Fibroblast of skin of scalp (primary cell): ENCODE results near the gene GIMAP6.
"Not testable (repeated sequence)": the region's sequence is repeated elsewhere in the genome, so short reads cannot be mapped to it uniquely, and the experiment has no call there.

Experiments used
- DNase-seq: peaks from one replicate; pipeline ENCODE4 v3.0.0-alpha.2; 2013

Gene GIMAP6

DNA sequence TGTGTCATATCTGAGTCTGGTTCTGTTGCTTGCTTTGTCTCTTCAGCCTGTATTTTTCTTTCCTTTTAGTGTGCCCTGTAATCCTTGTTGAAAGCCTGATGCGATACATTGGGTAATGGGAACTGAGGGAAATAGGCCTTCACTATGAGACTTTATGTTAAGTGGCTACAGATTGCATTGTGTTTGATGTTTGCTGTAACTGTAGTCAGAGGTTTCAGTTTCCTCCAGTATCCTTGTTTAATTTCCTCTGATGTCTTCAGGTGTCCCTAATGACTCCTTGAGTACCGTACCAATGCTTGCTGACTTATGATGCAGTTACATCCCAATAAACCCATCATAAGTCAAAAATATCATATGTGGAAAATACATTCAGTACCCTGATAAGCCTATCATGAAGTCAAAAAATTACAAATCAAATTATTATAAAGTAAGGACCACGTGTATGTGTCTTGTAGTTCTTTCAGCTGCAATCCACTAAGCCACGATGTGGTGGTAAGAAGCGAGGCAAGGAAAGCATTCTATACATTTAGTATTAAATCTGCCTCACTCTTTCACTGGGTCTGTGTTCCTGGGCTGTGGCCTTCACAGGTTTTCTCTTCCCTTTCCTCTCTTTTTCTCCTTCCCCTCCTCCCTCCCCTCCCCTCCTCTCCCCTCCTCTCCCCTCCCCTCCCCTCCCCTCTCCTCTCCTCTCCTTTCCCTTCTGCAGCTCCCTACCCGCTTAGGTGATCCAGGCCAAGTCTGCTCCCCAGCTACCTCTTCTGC is 13.3 kb upstream of the GIMAP6 start:
- no peak for DNase-seq

DNA sequence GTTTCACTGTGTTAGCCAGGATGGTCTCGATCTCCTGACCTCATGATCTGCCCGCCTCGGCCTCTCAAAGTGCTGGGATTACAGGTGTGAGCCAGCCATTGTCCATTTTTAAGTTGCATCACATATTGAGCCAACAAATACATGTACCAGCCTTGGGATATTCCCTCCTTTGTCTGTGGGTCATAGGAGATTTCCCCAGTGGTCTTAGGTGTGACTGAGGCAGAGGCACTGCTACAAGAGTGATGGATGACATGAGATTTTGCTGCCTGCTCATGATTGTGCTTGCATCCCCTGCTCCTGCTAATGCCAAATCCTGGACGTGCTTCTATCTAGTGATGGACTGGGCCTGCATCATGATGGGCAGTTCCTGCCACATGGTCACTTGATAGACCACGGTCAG is 10.7 kb upstream of the GIMAP6 start:
- DNase-seq, result no peak

DNA sequence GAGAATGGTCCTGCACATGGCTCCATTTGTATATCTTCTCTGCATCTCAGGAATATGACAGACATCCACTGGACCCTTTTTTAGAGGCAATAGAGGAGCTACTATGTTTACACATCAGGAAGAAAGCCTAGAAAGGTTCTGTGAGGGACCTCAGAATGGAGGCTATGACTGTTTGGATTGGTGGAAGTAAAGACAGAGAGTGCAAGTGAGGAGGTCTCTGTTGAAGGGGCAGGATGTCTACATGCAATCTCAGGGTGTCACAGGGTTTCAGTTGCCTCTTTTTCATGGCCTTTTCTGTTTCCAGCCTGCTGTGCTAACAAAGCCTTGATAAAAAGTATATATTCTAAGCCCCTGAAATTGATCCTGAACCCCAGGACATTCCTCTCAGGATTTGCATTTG is 9.7 kb upstream of the GIMAP6 start:
- no peak for DNase-seq

DNA sequence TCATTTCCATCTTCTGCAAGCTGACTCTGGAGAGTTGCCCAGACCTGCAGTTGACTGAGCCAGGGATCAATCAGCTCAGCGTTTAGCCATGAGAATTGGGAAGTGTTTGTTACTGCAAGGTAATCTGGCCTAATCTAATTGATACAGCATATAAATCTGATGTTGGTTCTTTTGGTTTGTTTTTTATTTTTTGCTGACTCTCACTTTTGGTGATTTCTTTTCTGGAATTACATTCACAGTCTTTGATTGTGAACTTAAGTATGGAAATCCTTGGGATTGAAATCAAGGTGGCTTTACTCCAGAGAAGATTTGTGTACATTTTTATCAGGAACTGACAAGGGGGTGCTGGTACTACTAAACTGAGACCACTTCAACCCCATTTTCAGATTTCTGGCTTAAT is 1.7 kb upstream of the GIMAP6 start:
- DNase-seq, result no peak

DNA sequence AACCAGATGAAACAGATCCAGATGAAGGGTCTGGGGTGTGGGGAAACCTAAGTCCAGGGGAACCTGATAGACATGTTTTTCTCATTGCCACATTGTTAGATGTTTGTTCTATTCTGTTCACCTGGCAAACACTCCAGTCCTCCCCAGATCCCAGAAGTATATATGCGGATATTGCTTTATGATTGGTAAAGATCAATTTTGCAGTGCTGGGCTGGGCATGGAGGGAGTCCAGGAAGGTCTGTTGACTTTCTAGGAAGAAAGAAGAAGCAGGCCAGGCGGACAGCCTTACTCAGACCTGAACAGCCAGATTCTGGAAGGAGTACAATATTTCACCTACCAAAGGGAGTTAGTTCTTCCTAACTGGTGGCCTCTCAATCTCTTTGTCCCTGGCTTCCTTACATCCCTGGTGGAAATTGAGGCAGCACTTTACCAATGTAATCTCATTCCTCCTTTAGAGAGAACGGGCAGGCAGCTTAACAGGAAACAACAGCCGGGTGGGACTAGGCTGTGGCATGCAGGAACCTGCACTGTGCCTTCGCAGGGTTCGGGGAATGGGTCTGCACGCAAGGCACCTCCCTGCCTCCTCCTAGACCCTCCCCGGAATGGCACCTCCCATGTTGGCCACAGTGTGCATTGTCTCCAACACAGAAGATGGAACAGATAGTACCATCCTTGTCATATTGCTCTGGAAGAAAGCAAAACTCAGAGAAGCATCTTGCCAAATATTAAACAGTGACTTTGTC is 930 bp downstream of the GIMAP6 start:
- no peak for DNase-seq

DNA sequence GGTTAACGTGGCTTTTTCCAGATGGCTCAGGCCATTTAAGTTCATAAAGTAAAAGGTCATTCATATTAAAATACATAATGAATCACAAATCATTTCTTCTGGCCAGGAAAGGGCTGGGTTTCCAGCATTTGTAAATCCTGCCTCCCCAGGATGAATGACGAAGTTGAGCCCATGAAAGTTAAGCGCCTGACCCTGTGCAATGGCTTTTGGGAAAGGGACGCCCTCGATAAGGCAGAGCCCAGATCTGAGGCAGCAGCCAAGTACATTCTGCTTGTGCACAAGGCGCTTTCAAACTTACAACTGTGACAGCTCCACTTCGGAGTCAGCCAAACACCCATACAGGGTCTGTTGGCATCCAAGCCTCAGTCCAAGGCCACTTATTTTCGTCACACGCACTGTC is 2.8 kb downstream of the GIMAP6 start:
- DNase-seq, result no peak

DNA sequence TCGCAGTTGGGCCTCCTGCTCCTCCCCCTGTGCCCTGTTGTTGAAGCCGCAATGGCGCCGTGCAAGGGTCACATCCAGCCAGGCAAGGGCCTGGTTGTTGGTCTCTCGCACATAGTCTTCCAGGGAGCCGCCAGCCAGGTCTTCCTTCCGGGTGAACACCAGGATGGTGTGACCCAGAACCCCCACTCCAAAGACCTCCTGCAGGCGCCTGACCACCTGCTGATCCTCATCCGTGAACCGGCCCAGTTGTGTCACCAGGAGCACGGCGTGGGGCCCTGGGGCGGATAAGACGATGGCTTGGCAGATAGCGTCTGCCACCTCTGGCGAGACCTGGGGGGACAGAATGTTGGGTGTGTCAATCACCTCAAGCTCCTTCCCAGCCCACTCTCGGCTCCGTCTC is 4.2 kb downstream of the GIMAP6 start:
- no peak for DNase-seq

DNA sequence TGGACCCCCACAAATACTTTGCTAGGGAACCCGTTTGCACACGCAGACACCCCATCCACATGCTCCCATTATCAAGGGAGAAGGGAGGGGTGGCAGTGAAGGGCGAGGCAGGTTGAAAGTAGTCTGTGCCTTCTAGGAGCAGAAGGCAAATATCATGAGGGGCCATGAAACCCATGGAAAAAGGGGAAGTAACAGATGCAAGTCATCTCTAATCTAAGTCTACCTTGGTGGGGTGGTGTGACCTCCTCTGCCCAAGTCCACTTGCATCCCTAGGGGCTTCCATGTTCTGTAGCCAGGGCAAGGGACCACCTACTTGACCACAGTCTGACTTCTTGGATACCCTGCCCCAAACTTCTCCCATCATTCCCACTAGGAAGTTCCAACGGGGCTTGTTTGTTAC is 5.5 kb downstream of the GIMAP6 start:
- no peak for DNase-seq

DNA sequence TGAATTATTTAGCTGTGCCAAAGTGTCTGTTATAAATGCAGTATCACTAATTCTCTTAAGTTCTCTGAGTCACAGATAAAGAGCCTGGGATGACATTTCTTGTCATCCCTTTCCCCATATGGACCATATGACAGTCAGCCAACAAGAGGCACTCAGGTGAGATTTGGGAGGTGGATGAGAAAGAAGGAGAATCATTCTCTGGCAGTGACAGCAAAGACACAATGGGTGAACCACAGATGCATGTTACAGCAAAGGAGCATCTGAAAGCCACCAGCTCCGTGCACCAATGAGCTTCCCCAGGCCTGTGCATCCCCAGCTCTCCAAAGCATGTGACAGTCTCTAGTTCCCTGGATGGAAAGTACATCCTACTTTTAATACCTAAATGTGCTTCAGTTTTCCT is 10.8 kb downstream of the GIMAP6 start:
- no peak for DNase-seq

DNA sequence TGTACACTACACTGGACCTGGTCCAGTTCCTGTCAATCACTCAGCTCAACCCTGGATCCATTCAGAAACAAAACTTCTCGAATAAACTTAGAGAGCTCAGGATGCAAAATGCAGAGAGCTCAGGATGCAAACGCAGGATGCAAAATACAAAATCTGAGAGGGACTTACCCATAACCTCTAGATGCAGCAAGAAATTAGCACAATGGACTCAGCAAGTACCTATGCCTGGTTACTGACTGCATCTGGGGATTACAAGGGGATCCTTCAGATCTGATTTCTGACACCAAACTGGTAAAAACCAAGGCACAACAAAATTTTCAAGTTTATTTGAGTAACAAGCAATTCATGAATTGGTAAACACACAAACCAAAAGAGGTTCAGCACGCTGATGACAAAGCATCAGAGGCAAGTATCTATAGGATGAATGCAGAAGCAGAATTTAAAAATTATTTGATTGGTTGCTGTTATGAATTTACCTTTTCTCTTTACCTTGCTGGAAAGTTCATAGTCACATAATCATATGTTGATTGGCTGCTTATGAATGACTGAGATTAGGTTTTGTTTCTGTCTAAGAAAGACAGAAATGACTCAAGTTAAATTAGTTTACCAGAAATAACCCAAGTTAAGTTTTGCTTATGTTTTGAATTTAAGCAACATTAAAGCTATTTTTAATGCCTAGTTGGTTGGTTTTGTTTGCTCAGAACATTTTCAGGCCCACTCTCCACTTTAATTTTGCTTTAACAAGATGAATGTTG is 11.4 kb downstream of the GIMAP6 start:
- no peak for DNase-seq

DNA sequence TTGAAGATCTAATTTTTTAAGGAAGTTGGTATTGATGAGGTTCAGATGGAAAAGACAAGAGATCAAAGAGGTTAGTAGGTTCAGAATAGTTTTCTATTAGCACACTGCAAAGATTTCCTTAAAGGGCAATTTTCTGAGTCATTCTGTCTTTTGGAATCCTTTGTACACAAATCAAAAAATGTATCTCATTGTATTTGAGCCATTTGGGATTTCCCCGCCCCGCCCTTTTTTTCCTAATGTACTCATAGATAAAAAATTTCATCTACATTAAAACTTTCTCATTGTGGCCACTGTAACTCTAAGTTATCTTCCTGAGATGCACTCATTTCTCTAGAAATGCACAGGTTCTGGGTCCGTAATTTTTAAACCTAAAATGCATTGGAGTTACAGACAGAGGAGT is 12.1 kb downstream of the GIMAP6 start:
- no peak for DNase-seq

DNA sequence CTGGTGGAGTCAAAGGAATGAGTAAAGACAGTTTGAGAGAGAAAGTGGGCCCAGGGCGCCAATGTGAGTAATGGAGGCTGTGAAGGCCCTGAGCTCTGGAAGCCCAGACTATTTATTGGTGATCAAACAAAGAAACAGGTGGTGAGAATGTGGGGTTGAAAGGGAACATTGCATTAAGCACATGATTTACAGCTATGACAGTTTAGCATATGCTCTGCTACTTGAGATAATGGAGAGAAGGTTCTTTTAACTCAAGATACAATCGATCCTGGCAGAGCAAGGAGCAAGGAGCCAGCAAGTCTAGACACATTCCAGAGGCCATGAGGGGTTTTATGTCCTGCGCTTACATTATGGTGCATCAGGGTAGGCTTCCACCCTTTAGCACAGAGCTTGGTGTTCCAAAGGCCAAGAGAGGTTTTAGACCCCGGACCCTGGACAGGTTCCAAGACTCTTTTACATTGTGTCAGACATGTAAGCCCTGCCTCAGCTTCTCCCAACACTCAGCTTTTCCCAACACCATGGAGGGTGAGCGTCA is 16.9 kb downstream of the GIMAP6 start:
- DNase-seq, result not testable (repeated sequence)

DNA sequence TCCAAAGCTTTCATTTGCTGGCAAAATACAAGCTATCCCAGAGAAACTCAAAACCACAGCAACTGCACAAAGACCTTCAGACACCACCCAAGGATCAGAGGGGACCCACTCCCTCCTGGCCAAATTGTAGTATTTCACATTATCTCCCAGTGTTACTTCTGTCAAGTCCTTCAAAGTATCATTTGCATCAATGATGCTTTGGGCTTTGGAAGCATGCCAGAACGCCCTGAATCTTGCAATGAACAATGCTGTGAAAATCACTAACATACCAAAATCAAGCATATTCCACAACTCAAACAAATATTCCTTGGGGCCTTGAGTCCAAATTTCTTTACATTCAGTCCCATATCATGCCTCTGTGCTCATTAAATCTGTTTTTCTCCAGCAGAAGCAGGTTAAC is 17.8 kb downstream of the GIMAP6 start:
- DNase-seq, result not testable (repeated sequence)

DNA sequence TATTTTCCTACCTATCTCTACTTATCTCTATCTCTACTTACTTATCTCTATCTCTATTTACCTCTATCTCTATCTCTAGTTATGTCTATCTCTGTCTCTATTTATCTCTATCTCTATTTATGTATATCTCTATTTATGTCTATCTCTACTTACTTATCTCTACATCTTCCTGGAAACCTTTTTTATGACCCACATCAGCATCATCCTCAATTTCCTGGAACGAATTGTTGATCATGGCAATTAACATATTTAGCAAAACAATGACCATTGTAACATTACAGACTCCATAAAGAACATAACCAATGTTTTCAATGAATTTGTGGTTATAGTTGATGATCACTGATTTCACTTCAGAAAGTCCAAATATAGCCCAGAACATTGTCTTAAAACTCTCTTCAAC is 18.3 kb downstream of the GIMAP6 start:
- no peak for DNase-seq

DNA sequence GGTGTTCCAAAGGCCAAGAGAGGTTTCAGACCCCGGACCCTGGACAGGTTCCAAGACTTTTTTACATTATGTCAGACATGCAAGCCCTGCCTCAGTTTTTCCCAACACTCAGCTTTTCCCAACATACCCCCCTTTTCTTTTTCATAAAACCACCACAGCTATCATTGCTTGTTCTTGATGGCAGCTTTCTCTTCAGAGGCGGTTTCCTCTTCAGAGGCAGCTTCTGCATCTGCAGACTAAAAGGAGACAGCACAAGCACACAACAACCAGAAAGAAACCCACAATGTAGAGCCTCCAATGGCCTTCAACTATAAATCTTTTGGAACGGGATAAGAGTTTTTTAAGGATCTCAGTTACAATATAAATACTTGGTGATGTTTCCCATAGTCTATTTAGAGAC is 19.3 kb downstream of the GIMAP6 start:
- DNase-seq, result no peak

DNA sequence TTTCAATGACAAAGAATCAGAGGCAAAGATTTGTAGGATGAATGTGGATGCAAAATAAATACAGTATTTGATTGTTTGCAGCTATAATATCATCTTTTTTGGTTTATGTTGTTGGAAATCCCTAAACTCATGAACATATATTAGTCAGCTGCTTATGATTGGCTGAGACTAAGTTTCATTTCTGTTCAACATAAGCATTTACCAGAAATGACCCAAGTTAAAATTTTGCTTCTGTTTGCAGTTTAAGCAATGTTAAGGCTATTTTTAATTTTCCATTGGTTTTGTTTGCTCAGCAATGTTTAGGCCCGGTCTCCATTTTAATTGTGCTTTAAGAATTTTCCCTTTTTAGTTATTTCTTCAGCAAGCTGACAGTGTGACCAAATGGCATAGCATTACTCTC is 22.0 kb downstream of the GIMAP6 start:
- no peak for DNase-seq

DNA sequence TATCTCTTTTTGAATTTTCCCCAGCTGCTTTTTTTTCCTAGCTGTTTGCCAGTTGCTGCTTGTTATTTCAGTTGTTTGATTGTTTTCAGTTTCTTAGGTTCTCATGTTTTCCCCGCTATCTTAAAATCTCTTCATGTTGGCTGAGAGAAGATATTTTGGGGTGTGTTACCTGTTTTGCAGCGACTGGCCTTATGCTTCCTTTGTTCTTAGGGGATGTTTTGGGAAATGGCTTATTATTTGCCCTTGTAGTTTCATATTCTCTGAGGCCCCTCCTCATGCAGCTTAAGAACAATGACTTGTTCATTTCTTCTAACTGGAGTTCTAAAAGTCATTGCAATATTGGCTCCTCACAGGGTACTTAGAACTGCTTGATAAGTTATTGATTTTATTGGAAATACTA is 28.6 kb downstream of the GIMAP6 start:
- DNase-seq, result not testable (repeated sequence)

DNA sequence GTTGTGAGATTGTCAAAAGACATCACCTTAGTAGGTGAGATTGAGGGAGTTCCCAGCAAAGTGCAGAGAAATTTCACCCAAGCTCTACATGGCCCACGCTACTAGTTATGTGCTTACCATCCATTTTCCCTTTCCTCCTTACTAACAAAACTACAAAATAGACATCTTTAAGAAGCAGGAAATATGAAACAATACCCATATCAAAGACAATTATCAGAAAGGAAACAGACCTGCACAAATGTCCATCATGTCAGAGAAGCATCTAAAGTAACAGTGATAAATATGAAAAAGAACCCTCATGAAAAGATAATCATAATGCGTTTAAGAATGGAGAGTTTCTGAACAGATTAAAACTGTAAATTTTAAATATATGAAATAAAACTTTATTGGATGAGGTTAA is 36.8 kb downstream of the GIMAP6 start:
- no peak for DNase-seq

DNA sequence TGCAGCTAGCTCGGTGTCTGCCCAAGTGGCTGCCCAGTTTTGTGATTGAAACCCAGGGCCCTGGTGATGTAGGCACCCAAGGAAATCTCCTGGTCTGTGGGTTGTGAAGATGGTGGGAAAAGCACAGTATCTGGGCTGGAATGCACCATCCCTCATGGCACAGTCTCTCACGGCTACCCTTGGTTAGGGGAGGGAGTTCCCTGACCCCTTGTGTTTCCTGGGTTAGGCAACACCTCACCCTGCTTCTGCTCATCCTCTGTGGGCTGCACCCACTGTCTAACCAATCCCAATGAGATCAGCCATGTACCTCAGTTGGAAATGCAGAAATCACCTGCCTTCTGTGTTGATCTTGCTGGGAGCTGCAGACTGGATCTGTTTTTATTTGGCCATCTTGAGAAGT is 37.4 kb downstream of the GIMAP6 start:
- no peak for DNase-seq

DNA sequence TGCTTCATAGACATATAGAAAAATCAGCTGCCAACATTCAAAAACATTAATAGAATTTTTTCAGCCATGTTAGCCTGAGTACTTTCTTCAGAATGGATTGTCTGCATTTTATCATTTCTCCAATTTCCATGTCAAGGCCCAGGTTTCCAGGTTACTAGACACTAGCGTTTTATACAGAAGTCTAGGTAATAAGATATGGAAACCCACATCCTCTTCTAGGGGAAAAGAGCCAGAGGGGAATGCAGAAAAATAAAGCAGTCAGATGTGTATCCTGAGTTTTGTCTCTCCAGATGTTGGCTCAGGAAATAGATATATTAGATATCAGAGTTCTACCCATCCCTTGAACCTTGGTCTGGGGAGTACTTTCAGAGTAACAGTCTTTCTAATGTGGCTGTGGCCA is 44.6 kb downstream of the GIMAP6 start:
- DNase-seq, result no peak

DNA sequence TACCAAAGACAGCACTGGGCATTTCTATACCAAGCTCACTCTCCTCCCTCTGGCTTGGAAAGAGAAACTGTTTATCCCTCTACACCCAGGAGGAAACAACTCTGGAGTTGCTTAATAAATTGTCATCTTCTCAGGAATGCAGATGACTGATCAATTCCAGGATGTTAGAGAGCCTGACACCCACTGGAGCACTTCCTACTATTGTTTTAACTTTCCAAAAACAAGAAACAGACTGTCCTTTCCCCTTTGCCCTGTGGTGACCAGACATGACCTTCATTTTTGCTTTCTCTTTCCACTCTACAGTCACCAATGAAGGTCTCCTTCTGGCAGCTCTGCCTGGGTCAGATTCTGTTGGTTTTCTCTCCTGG is 45.4 kb downstream of the GIMAP6 start:
- DNase-seq, result no peak

DNA sequence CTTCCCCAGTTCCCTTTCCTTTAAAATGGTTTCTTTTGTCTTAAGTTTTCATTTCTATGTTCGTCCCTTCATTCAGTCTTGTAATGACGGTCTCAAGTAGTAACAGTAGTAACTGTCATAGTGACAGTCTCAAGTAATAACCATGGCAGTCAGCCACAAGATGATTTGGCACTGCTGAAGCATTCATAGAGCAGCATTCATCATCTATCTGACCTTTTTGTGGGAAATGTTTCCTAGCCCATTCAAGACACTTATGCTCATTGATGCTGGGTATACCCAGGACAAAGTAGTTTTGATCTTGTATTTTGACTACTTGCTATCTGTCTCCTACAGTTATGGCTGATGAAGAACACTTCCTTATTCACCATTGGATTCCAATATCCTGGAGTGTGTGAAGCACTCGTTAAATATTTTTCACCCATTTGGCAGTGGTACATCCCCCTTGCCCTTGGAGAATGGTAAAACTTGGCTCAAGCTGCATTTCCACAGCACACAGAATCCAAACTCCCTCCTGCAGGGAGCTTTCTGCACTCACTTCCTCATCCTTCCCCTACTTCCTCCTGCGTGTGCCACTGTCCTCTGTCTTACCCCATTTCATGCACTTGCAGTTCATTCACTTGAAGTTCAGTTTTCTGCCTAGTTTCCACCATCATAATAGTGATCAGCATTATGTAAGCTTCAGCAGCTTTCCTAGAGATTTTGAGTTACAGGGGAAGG is 46.0 kb downstream of the GIMAP6 start:
- DNase-seq, result no peak

DNA sequence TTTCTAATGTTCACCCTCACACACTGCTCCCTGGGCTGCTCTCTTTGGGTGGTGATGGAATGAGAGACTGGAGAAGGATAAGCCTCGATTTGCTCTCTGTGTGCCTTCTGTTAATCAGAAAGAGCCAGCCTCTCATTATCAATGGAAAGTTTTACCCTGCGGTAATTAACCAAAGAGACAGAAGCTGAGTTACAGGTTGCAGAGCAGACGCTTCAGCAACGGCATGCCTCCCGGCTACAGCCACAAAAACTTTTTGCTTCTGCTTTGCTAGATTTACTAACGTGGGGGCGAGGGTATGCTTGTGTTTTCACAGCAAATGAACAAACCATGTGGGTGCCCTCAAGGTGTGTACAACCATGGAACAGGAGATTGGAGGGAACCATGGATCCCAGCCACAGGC is 47.0 kb downstream of the GIMAP6 start:
- DNase-seq, result no peak
